Measurements from ENCODE around the gene PCYT2. TPM values are rescaled to one million over a fixed set of nuclear protein-coding genes. Genes with fewer than 3 reads are reported as not detected.
A peak's percentile ranks its signal among the peaks of the same experiment; 100 is the strongest.

PCYT2 gene
- total RNA-seq (ENCODE audit: low replicate concordance) = 6.8 and 17.0 TPM in 2 replicates

- Histone ChIP-seq H2AFZ (replicated peaks) (peak within 1 kb of the TSS; percentile 36), H3K9me3 (ENCODE audit: low read depth) (no peaks in the 10 kb centered on the region), H3K9ac (peak within 1 kb of the TSS; percentile 48), H3K27me3 (peaks cover 17% of the 10 kb centered on the region), H4K20me1 (ENCODE audit: low read depth) (peaks cover 38% of the 10 kb centered on the region), H3K4me3 (peak within 1 kb of the TSS; percentile 87), H3K4me1 (peaks cover 6% of the 10 kb centered on the region), H3K4me2 (peak within 1 kb of the TSS; percentile 95), H3K36me3 (no peaks in the 10 kb centered on the region), H3K79me2 (ENCODE audit: low read depth) (peaks cover 2% of the 10 kb centered on the region), H3K27ac (no peak within 1 kb of the TSS), H3F3A (ENCODE audit: low read depth) (peaks cover 27% of the 10 kb centered on the region)
- Mint-ChIP-seq H3K27me3 (ENCODE audit: insufficient read depth, low read depth) (peaks cover 3% of the 10 kb centered on the region), H3K4me1 (peaks cover 9% of the 10 kb centered on the region), H3K9me3 (no peaks in the 10 kb centered on the region), H3K27ac (no peak within 1 kb of the TSS), H3K4me3 (peak within 1 kb of the TSS; percentile 93), H3K36me3 (peaks cover 11% of the 10 kb centered on the region)
- DNase-seq (ENCODE audit: low spot score) = peak; percentile 97
- peak; percentile 26 for TF ChIP-seq CTCF (IDR thresholded peaks at IDR 0.05)
- no peak for TF ChIP-seq EZH2 (IDR thresholded peaks at IDR 0.05)
These were observed at the start of gene PCYT2 for GRCh38 chr17:81911277-81911961. Gene PCYT2, minus strand, starts transcription at chr17:81911399. Its CDS starts 44 bp downstream, at chr17:81911355.

GRCh38 chr17:81960130-81960958 is 49.1 kb upstream of the PCYT2 start:
- Histone ChIP-seq H3K4me1 (peaks cover 8% of the 10 kb centered on the region), H3F3A (ENCODE audit: low read depth) (peaks cover 19% of the 10 kb centered on the region), H3K36me3 (no peaks in the 10 kb centered on the region), H3K79me2 (ENCODE audit: low read depth) (no peaks in the 10 kb centered on the region), H3K9me3 (ENCODE audit: low read depth) (no peaks in the 10 kb centered on the region), H3K4me3 (peak overlapping the region; percentile 38), H3K27ac (no peak overlapping the region), H3K4me2 (peak overlapping the region; percentile 72), H3K27me3 (peaks cover 95% of the 10 kb centered on the region), H3K9ac (no peak overlapping the region), H2AFZ (replicated peaks) (no peak overlapping the region), H4K20me1 (ENCODE audit: low read depth) (peaks cover 11% of the 10 kb centered on the region)
- Mint-ChIP-seq H3K4me1 (peaks cover 38% of the 10 kb centered on the region), H3K36me3 (peaks cover 3% of the 10 kb centered on the region), H3K27me3 (ENCODE audit: insufficient read depth, low read depth) (peaks cover 33% of the 10 kb centered on the region), H3K9me3 (no peaks in the 10 kb centered on the region), H3K4me3 (no peak overlapping the region), H3K27ac (no peak overlapping the region)
- peak; percentile 51 for DNase-seq (ENCODE audit: low spot score)
- TF ChIP-seq EZH2 (IDR thresholded peaks at IDR 0.05) = peak; percentile 100
- no peak for TF ChIP-seq CTCF (IDR thresholded peaks at IDR 0.05)
- TF ChIP-seq EZH2phosphoT487 (IDR thresholded peaks at IDR 0.05) = peak; percentile 100

- peak overlapping the region; percentile 38 for H3K4me3 ChIP-seq
- no peak overlapping the region for H2AFZ ChIP-seq (replicated peaks)
- peaks cover 87% of the 10 kb centered on the region for H3K27me3 ChIP-seq
These were observed 48.3 kb upstream of the PCYT2 start for GRCh38 chr17:81959362-81960129.

More at GRCh38 chr17:81959362-81960129, 48.3 kb upstream of the PCYT2 start:
- H3K4me1 Mint-ChIP-seq = peaks cover 30% of the 10 kb centered on the region
- peak overlapping the region; percentile 76 for H3K4me3 Mint-ChIP-seq
- peak; percentile 76 for DNase-seq (ENCODE audit: low spot score)
- H3K36me3 ChIP-seq = no peaks in the 10 kb centered on the region
- no peaks in the 10 kb centered on the region for H3K79me2 ChIP-seq (ENCODE audit: low read depth)
- H3K9ac ChIP-seq = no peak overlapping the region
- TF ChIP-seq CTCF (IDR thresholded peaks at IDR 0.05) (peak; percentile 68), EZH2phosphoT487 (IDR thresholded peaks at IDR 0.05) (no peak)
- peaks cover 17% of the 10 kb centered on the region for H3F3A ChIP-seq (ENCODE audit: low read depth)
- H4K20me1 ChIP-seq (ENCODE audit: low read depth) = peaks cover 11% of the 10 kb centered on the region
- H3K4me1 ChIP-seq = peaks cover 8% of the 10 kb centered on the region
- H3K27me3 Mint-ChIP-seq (ENCODE audit: insufficient read depth, low read depth) = peaks cover 32% of the 10 kb centered on the region
- no peaks in the 10 kb centered on the region for H3K9me3 Mint-ChIP-seq
- peak overlapping the region; percentile 72 for H3K4me2 ChIP-seq
- H3K27ac ChIP-seq = no peak overlapping the region
- no peaks in the 10 kb centered on the region for H3K9me3 ChIP-seq (ENCODE audit: low read depth)
- H3K27ac Mint-ChIP-seq = no peak overlapping the region
- H3K36me3 Mint-ChIP-seq = peaks cover 3% of the 10 kb centered on the region

Measured in neural progenitor cell (in vitro differentiated cells).